A549 (cell line): ENCODE measurements around the gene PRDM2.

Experiments used
- EP300 ChIP-seq, 2 experiments: fragments of >200 bp; sonication (Bioruptor Twin); formaldehyde crosslinking; IDR thresholded peaks; 2 replicates in 1 of 2; 3 replicates in 1 of 2; pipeline ENCODE4 v1.6.1; 2016 to 2017
- MAZ ChIP-seq: fragments of 150-350 bp; IDR thresholded peaks from 2 replicates; pipeline ENCODE4 v1.6.1; 2014; ENCODE audit warnings: antibody characterized with exemption, low read depth, low read length, borderline replicate concordance
- POLR2A ChIP-seq: IDR thresholded peaks from 2 replicates; pipeline ENCODE4 v1.6.1; 2012; ENCODE audit warnings: mild to moderate bottlenecking, low read length
- TF ChIP-seq, protein P1 (sequence below): fragments of >200 bp; sonication (Bioruptor Twin); formaldehyde crosslinking; IDR thresholded peaks from 3 replicates; pipeline ENCODE4 v1.5.1; 2016
- TF ChIP-seq, protein P2 (sequence below): fragments of 150-350 bp; IDR thresholded peaks from 2 replicates; pipeline ENCODE4 v1.6.1; 2014; ENCODE audit warnings: low read depth, mild to moderate bottlenecking, low read length

- TF ChIP-seq, protein P1, sequence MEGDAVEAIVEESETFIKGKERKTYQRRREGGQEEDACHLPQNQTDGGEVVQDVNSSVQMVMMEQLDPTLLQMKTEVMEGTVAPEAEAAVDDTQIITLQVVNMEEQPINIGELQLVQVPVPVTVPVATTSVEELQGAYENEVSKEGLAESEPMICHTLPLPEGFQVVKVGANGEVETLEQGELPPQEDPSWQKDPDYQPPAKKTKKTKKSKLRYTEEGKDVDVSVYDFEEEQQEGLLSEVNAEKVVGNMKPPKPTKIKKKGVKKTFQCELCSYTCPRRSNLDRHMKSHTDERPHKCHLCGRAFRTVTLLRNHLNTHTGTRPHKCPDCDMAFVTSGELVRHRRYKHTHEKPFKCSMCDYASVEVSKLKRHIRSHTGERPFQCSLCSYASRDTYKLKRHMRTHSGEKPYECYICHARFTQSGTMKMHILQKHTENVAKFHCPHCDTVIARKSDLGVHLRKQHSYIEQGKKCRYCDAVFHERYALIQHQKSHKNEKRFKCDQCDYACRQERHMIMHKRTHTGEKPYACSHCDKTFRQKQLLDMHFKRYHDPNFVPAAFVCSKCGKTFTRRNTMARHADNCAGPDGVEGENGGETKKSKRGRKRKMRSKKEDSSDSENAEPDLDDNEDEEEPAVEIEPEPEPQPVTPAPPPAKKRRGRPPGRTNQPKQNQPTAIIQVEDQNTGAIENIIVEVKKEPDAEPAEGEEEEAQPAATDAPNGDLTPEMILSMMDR = no peak
- no peak for TF ChIP-seq EP300 (IDR thresholded peaks at IDR 0.05)
- TF ChIP-seq, protein P2, sequence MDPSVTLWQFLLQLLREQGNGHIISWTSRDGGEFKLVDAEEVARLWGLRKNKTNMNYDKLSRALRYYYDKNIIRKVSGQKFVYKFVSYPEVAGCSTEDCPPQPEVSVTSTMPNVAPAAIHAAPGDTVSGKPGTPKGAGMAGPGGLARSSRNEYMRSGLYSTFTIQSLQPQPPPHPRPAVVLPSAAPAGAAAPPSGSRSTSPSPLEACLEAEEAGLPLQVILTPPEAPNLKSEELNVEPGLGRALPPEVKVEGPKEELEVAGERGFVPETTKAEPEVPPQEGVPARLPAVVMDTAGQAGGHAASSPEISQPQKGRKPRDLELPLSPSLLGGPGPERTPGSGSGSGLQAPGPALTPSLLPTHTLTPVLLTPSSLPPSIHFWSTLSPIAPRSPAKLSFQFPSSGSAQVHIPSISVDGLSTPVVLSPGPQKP = no peak
- TF ChIP-seq POLR2A = no peak
- TF ChIP-seq MAZ = no peak
Observed at GRCh38 chr1:13836631-13837030, 136.6 kb downstream of the PRDM2 start.
